GM21360 (cell line): Measurements from ENCODE around the gene WASHC2A.
"Not testable (repeated sequence)": the region's sequence is repeated elsewhere in the genome, so short reads cannot be mapped to it uniquely, and the experiment has no call there.

Experiments
- ATAC-seq: cut with Tn5 transposase; IDR thresholded peaks from one replicate; pipeline ENCODE4 v1.9.1; 2021; ENCODE audit warnings: mild to moderate bottlenecking, moderate library complexity; ENCODE audit not compliant: unreplicated experiment

The WASHC2A gene

GRCh38 chr10:50067546-50068351, at the start of gene WASHC2A:
Gene WASHC2A, plus strand, starts transcription at chr10:50067954. Its CDS starts 52 bp downstream, at chr10:50068006.
- ATAC-seq: peak; percentile 84

GRCh38 chr10:50019279-50019678, 48.5 kb upstream of the WASHC2A start:
- ATAC-seq: not testable (repeated sequence)

- not testable (repeated sequence) for ATAC-seq
These were observed 47.2 kb upstream of the WASHC2A start for GRCh38 chr10:50020451-50021024.

- ATAC-seq: no peak
These were observed 46.1 kb upstream of the WASHC2A start for GRCh38 chr10:50021646-50022045.

GRCh38 chr10:50024716-50025383, 42.9 kb upstream of the WASHC2A start:
- not testable (repeated sequence) for ATAC-seq

- no peak for ATAC-seq
These were observed 42.1 kb upstream of the WASHC2A start for GRCh38 chr10:50025627-50026026.

- no peak for ATAC-seq
These were observed 40.6 kb upstream of the WASHC2A start for GRCh38 chr10:50027195-50027594.

- ATAC-seq: no peak
These were observed 34.3 kb upstream of the WASHC2A start for GRCh38 chr10:50033481-50033880.

GRCh38 chr10:50035337-50035736, 32.4 kb upstream of the WASHC2A start:
- ATAC-seq: not testable (repeated sequence)

- no peak for ATAC-seq
These were observed 22.7 kb upstream of the WASHC2A start for GRCh38 chr10:50044941-50045664.

- ATAC-seq: not testable (repeated sequence)
These were observed 21.3 kb upstream of the WASHC2A start for GRCh38 chr10:50046457-50046856.

- not testable (repeated sequence) for ATAC-seq
These were observed 20.2 kb upstream of the WASHC2A start for GRCh38 chr10:50047594-50047993.

GRCh38 chr10:50051995-50052660, 15.6 kb upstream of the WASHC2A start:
- peak; percentile 77 for ATAC-seq

GRCh38 chr10:50052778-50053376, 14.9 kb upstream of the WASHC2A start:
- not testable (repeated sequence) for ATAC-seq

GRCh38 chr10:50055494-50056292, 12.1 kb upstream of the WASHC2A start:
- not testable (repeated sequence) for ATAC-seq

- not testable (repeated sequence) for ATAC-seq
These were observed 11.1 kb upstream of the WASHC2A start for GRCh38 chr10:50056654-50057053.

GRCh38 chr10:50058727-50059126, 9.0 kb upstream of the WASHC2A start:
- ATAC-seq: not testable (repeated sequence)

- not testable (repeated sequence) for ATAC-seq
These were observed 7.8 kb upstream of the WASHC2A start for GRCh38 chr10:50059946-50060345.

GRCh38 chr10:50061548-50061947, 6.2 kb upstream of the WASHC2A start:
- ATAC-seq: not testable (repeated sequence)
